AG10803 (cell line): ENCODE data around the gene ADAM12.

Experiments used
- DNase-seq: peaks from one replicate; pipeline ENCODE4 v3.0.0; 2010; ENCODE audit warnings: low read depth
- H3K4me3 ChIP-seq: 2 replicates; pipeline ENCODE4 v1.5.1; 2011; ENCODE audit warnings: mild to moderate bottlenecking, low read length, control low read depth
- CTCF ChIP-seq: conservative IDR thresholded peaks from 2 replicates; pipeline ENCODE4 v1.5.1; 2011; ENCODE audit warnings: mild to moderate bottlenecking, low read length, control low read depth, inconsistent platforms

The ADAM12 gene

GRCh38 chr10:126302476-126302756 lies 85.9 kb downstream of the ADAM12 start:
- no peak overlapping the region for H3K4me3 ChIP-seq

GRCh38 chr10:126301701-126302475 lies 86.4 kb downstream of the ADAM12 start:
- H3K4me3 ChIP-seq = no peak overlapping the region
- no peak for TF ChIP-seq CTCF
- no peak for DNase-seq

More at GRCh38 chr10:126302476-126302756, 85.9 kb downstream of the ADAM12 start:
- no peak for TF ChIP-seq CTCF
- no peak for DNase-seq

GRCh38 chr10:126294451-126294850 lies 93.8 kb downstream of the ADAM12 start:
- no peak overlapping the region for H3K4me3 ChIP-seq
- DNase-seq = no peak
- TF ChIP-seq CTCF = no peak

GRCh38 chr10:126290232-126290631 lies 98.0 kb downstream of the ADAM12 start:
- no peak overlapping the region for H3K4me3 ChIP-seq
- no peak for TF ChIP-seq CTCF
- no peak for DNase-seq

- DNase-seq = no peak
- TF ChIP-seq CTCF = no peak
- H3K4me3 ChIP-seq = no peak overlapping the region
Observed at GRCh38 chr10:126288547-126289493, 99.5 kb downstream of the ADAM12 start.

GRCh38 chr10:126286256-126286780 lies 102.0 kb downstream of the ADAM12 start:
- no peak overlapping the region for H3K4me3 ChIP-seq
- no peak for DNase-seq
- no peak for TF ChIP-seq CTCF
